Vagina (tissue), 2 donors: ENCODE data around the gene C16orf74.

Experiments used
- CTCF ChIP-seq, 3 experiments: fragments of 450-650 bp in 2 of 3; fragments of 200-600 bp in 1 of 3; sonication (generic) in 1 of 3; IDR thresholded peaks; one replicate each; pipeline ENCODE4 v1.5.1; 2017 to 2019; ENCODE audit warnings: antibody characterized with exemption in 3 of 3, mild to moderate bottlenecking in 2 of 3, moderate library complexity in 2 of 3
- POLR2A ChIP-seq, 2 donors: fragments of 450-650 bp; IDR thresholded peaks; one replicate each; pipeline ENCODE4 v1.6.1; 2017; ENCODE audit warnings: antibody characterized with exemption in 2 of 2, mild to moderate bottlenecking in 2 of 2, moderate library complexity in 2 of 2
- POLR2AphosphoS5 ChIP-seq, 2 donors: sonication (generic); formaldehyde crosslinking; IDR thresholded peaks; one replicate each; pipeline ENCODE4 v1.9.0; 2017; ENCODE audit warnings: antibody characterized with exemption in 2 of 2, mild to moderate bottlenecking in 2 of 2, low read depth in 1 of 2; ENCODE audit not compliant: insufficient read depth in 1 of 2

- TF ChIP-seq CTCF (IDR thresholded peaks at IDR 0.05) (no peak), POLR2A (IDR thresholded peaks at IDR 0.05) (no peak), POLR2AphosphoS5 (IDR thresholded peaks at IDR 0.05; ENCODE audit: insufficient read depth in 1 of 2, low read depth in 1 of 2) (no peak)
These were observed 30.3 kb upstream of the C16orf74 start for GRCh38 chr16:85781156-85781555.
